HepG2 (cell line): ENCODE measurements around the gene STPG4. TPM values are rescaled to one million over a fixed set of nuclear protein-coding genes. Genes with fewer than 3 reads are reported as not detected.

ENCODE experiments used
- ATAC-seq: fragments of 200-7000 bp; cut with Tn5 transposase; 3 replicates; pipeline ENCODE4 v1.9.1; 2020; ENCODE audit warnings: mild to moderate bottlenecking, moderate library complexity
- BruUV-seq: library from RNA; stranded (reverse); fragments of 400-500 nt; replicated peaks from 2 replicates; lab custom pipeline; 2021; lab: Mats Ljungman, UMichigan
- CTCF ChIA-PET: fragments of 300-600 bp; formaldehyde crosslinking; extraction: SDS; loops from one replicate; lab custom pipeline; 2021; ENCODE audit warnings: low total read pairs, inconsistent platforms, low intra/inter-chr PET ratio; lab: Yijun Ruan, JAX
- POLR2A ChIA-PET: fragments of 350-600 bp; sonication (Branson Sonifier 250); formaldehyde crosslinking; loops from one replicate; lab custom pipeline; 2020; ENCODE audit warnings: antibody characterized with exemption, inconsistent platforms; lab: Yijun Ruan, JAX
- DNase-seq: peaks from one replicate; pipeline ENCODE4 v3.0.0-alpha.2; 2015; ENCODE audit warnings: low spot score
- FAIRE-seq: peaks from 3 replicates; lab custom pipeline; 2011; peaks lifted over from hg19 to GRCh38; lab: Jason Lieb, UNC
- H2AFZ ChIP-seq: one replicate; pipeline ENCODE4 v1.6.1; 2011; ENCODE audit warnings: low read length, inconsistent platforms
- H3K27ac ChIP-seq: fragments of 300-600 bp; 3 replicates; pipeline ENCODE4 v1.8.0; 2011; ENCODE audit warnings: mixed run types, mild to moderate bottlenecking, mixed read lengths, low read length, inconsistent platforms; ENCODE audit not compliant: insufficient read depth; ENCODE audit errors: extremely low read length
- H3K27me3 ChIP-seq, 2 experiments: fragments of 200-600 bp in 1 of 2; 2 replicates in 1 of 2; 3 replicates in 1 of 2; pipeline versions ENCODE4 v1.6.0 to v1.8.0; 2011; ENCODE audit warnings: low read length in 2 of 2, mild to moderate bottlenecking in 2 of 2, moderate library complexity in 2 of 2, inconsistent platforms in 1 of 2; ENCODE audit not compliant: insufficient read depth in 2 of 2, control insufficient read depth in 1 of 2
- H3K36me3 ChIP-seq, 2 experiments: fragments of 200-600 bp in 1 of 2; replicated peaks in 1 of 2; 2 replicates in 1 of 2; 3 replicates in 1 of 2; pipeline versions ENCODE4 v1.5.1 to v1.8.0; 2011; ENCODE audit warnings: low read length in 2 of 2, inconsistent platforms in 1 of 2; ENCODE audit not compliant: insufficient read depth in 2 of 2, control insufficient read depth in 1 of 2
- H3K4me1 ChIP-seq: 2 replicates; pipeline ENCODE4 v1.5.1; 2012; ENCODE audit warnings: low read length, inconsistent platforms; ENCODE audit not compliant: insufficient read depth
- H3K4me2 ChIP-seq: 2 replicates; pipeline ENCODE4 v1.6.0; 2011; ENCODE audit warnings: low read depth, low read length, inconsistent platforms
- H3K4me3 ChIP-seq, 3 experiments: fragments of 200-600 bp in 1 of 3; sonication (generic), shearing (Covaris generic) in 1 of 3; replicated peaks in 1 of 3; 2 replicates each; pipeline ENCODE4 v1.5.1; 2011 to 2016; ENCODE audit warnings: low read length in 3 of 3, inconsistent platforms in 2 of 3, low read depth in 2 of 3, mild to moderate bottlenecking in 2 of 3, control low read depth in 1 of 3, mixed read lengths in 1 of 3; ENCODE audit not compliant: insufficient read depth in 1 of 3
- H3K79me2 ChIP-seq: one replicate; pipeline ENCODE4 v1.6.1; 2011; ENCODE audit warnings: low read length, inconsistent platforms; ENCODE audit not compliant: insufficient read depth
- H3K9ac ChIP-seq: 2 replicates; pipeline ENCODE4 v1.6.0; 2011; ENCODE audit warnings: mild to moderate bottlenecking, low read depth, low read length, inconsistent platforms; ENCODE audit not compliant: insufficient read depth
- H3K9me3 ChIP-seq: 2 replicates; pipeline ENCODE4 v1.5.1; 2012; ENCODE audit warnings: mild to moderate bottlenecking, low read length
- H4K20me1 ChIP-seq: 2 replicates; pipeline ENCODE4 v1.6.0; 2011; ENCODE audit warnings: inconsistent platforms, mild to moderate bottlenecking, low read length, moderate library complexity; ENCODE audit not compliant: insufficient read depth
- CREM ChIP-seq, 2 experiments: sonication (generic) in 1 of 2; formaldehyde crosslinking in 1 of 2; IDR thresholded peaks; 2 replicates each; pipeline versions ENCODE4 v1.4.0 to v1.6.1; 2016 to 2020; ENCODE audit warnings: antibody characterized with exemption in 1 of 2, mild to moderate bottlenecking in 1 of 2, missing genetic modification reagents in 1 of 2
- E2F1 ChIP-seq: sonication (generic); formaldehyde crosslinking; IDR thresholded peaks from 2 replicates; pipeline ENCODE4 v1.5.0; 2020; ENCODE audit warnings: missing genetic modification reagents
- GLI4 ChIP-seq: sonication (generic); formaldehyde crosslinking; IDR thresholded peaks from 2 replicates; pipeline ENCODE4 v1.5.1; 2020; ENCODE audit warnings: missing genetic modification reagents, mild to moderate bottlenecking, moderate library complexity, borderline replicate concordance
- HOMEZ ChIP-seq: IDR thresholded peaks from 2 replicates; pipeline ENCODE4 v1.6.1; 2016; ENCODE audit warnings: low read depth
- KDM1A ChIP-seq: IDR thresholded peaks from 2 replicates; pipeline ENCODE4 v1.6.1; 2016; ENCODE audit warnings: missing compliant biosample characterization
- MTF1 ChIP-seq: sonication (generic); formaldehyde crosslinking; IDR thresholded peaks from 2 replicates; pipeline ENCODE4 v1.5.0; 2020; ENCODE audit warnings: missing genetic modification reagents
- NFATC3 ChIP-seq: sonication (generic); formaldehyde crosslinking; IDR thresholded peaks from 2 replicates; pipeline ENCODE4 v1.5.1; 2020; ENCODE audit warnings: mild to moderate bottlenecking, missing genetic modification reagents
- SSRP1 ChIP-seq: IDR thresholded peaks from 2 replicates; pipeline ENCODE4 v1.6.1; 2016; ENCODE audit warnings: control low read depth
- U2AF1 ChIP-seq: fragments of 200-400 bp; formaldehyde crosslinking; optimal IDR thresholded peaks from 2 replicates; pipeline ENCODE3; 2017; ENCODE audit warnings: mild to moderate bottlenecking, low read depth, low read length
- ZBTB7A ChIP-seq: sonication (generic); formaldehyde crosslinking; IDR thresholded peaks from 2 replicates; pipeline ENCODE4 v1.8.0; 2022; ENCODE audit warnings: mild to moderate bottlenecking, missing genetic modification reagents
- ZFP82 ChIP-seq: sonication (generic); formaldehyde crosslinking; IDR thresholded peaks from 2 replicates; pipeline ENCODE4 v1.5.1; 2020; ENCODE audit warnings: mild to moderate bottlenecking, missing genetic modification reagents, borderline replicate concordance
- ZNF253 ChIP-seq: sonication (generic); formaldehyde crosslinking; IDR thresholded peaks from 2 replicates; pipeline ENCODE4 v1.8.0; 2022; ENCODE audit warnings: mild to moderate bottlenecking, missing genetic modification reagents, borderline replicate concordance
- ZNF629 ChIP-seq: sonication (generic); formaldehyde crosslinking; conservative IDR thresholded peaks from 2 replicates; pipeline ENCODE4 v1.5.0; 2020; ENCODE audit warnings: missing genetic modification reagents
- WGBS: methylation state at CpG from one replicate; pipeline ENCODE4 v1.1.6; 2017; ENCODE audit warnings: low lambda C conversion rate; 5-methylcytosine and 5-hydroxymethylcytosine counted together
- in situ Hi-C: cut with HindIII; loops from 2 replicates; pipeline ENCODE4 v1.10.0; 2017; ENCODE audit warnings: low pct_unique_long_range_greater_than_20kb; ENCODE audit not compliant: extremely low pct_ligation_motif_present
- intact Hi-C: fragments of 100-400 bp; cut with micrococcal nuclease; formaldehyde crosslinking; loops from one replicate; pipeline ENCODE4 v1.10.0; 2022; ENCODE audit not compliant: unreplicated experiment
- polyA plus RNA-seq, 8 experiments: library from polyadenylated mRNA; depleted of rRNA in 3 of 8; stranded (reverse) in 7 of 8; unstranded in 1 of 8; fragments of >200 nt; fragmentation: Illumina TruSeq in 4 of 8; extraction: Trizol in 4 of 8; gene quantifications; 2 replicates each; pipeline versions ENCODE4 v1.2.1 to v1.2.3, GENCODE V29; 2011 to 2016; ENCODE audit warnings: low read depth in 4 of 8, missing spikeins in 1 of 8, mixed read lengths in 1 of 8; ENCODE audit not compliant: insufficient read depth in 1 of 8
- total RNA-seq, 5 experiments: library from RNA; depleted of rRNA; stranded (reverse); fragments of >200 nt; fragmentation: Illumina TruSeq; extraction: Trizol; gene quantifications; 2 replicates each; pipeline ENCODE4 v1.2.3, GENCODE V29; 2016; ENCODE audit warnings: low read depth in 1 of 5

The STPG4 gene
- total and polyA plus RNA-seq, 2 of the 13 experiments (the other 11 are each of a cell fraction or from before 2014, with no cell fraction given): 0.11 to 0.15 TPM

- peaks cover 44% of the 10 kb centered on the region for H3K4me1 ChIP-seq
Measured at GRCh38 chr2:47083886-47084687, 71.0 kb downstream of the STPG4 start.

More at GRCh38 chr2:47083886-47084687, 71.0 kb downstream of the STPG4 start:
- no peak for DNase-seq
- no peaks in the 10 kb centered on the region for H4K20me1 ChIP-seq
- TF ChIP-seq ZNF629 (CRISPR knock-in tag) (no peak), NFATC3 (no peak), HOMEZ (CRISPR knock-in tag) (no peak), E2F1 (CRISPR knock-in tag) (no peak), MTF1 (CRISPR knock-in tag) (no peak), CREM (IDR thresholded peaks at IDR 0.05) (no peak), CREM (CRISPR knock-in tag; IDR thresholded peaks at IDR 0.05) (no peak), KDM1A (CRISPR knock-in tag) (no peak), ZBTB7A (no peak), SSRP1 (CRISPR knock-in tag) (no peak), GLI4 (CRISPR knock-in tag) (no peak), ZFP82 (CRISPR knock-in tag) (no peak), ZNF253 (CRISPR knock-in tag) (no peak), U2AF1 (no peak)
- no peak overlapping the region for H3K9ac ChIP-seq
- no peaks in the 10 kb centered on the region for H3K27me3 ChIP-seq
- intact Hi-C loops (no loop called here), in situ Hi-C loops (no loop called here)
- H3K79me2 ChIP-seq: peaks cover 12% of the 10 kb centered on the region
- CTCF ChIA-PET: no interaction called here
- no peak overlapping the region for H3K4me2 ChIP-seq
- FAIRE-seq: no peak
- ATAC-seq: no peak
- no peak overlapping the region for H3K4me3 ChIP-seq
- no peak overlapping the region for H2AFZ ChIP-seq
- no TSS peak for BruUV-seq
- H3K9me3 ChIP-seq: no peaks in the 10 kb centered on the region
- 91% methylated on average over 17 of the region's 17 CpGs for WGBS
- no peaks in the 10 kb centered on the region for H3K36me3 ChIP-seq
- POLR2A ChIA-PET: no interaction called here
- H3K27ac ChIP-seq: no peak overlapping the region
